ENCODE results near the gene SYT15. TPM values are rescaled to one million over a fixed set of nuclear protein-coding genes. Genes with fewer than 3 reads are reported as not detected.
"Not testable (repeated sequence)": the region's sequence is repeated elsewhere in the genome, so short reads cannot be mapped to it uniquely, and the experiment has no call there.

SYT15 gene
- total RNA-seq, 2 experiments from 2014 or later = 1.1 to 1.4 TPM

- POLR2A ChIA-PET; H3K4me1 Mint-ChIP-seq; ATAC-seq (ENCODE audit: low read depth); H3K27ac Mint-ChIP-seq; H3K4me3 Mint-ChIP-seq; DNase-seq; H3K27me3 Mint-ChIP-seq; H3K9me3 Mint-ChIP-seq; H3K36me3 Mint-ChIP-seq: not testable (repeated sequence)
Measured at GRCh38 chr10:46616227-46616626, 37.3 kb downstream of the SYT15 start.

- H3K36me3 Mint-ChIP-seq; POLR2A ChIA-PET; ATAC-seq (ENCODE audit: low read depth); H3K9me3 Mint-ChIP-seq; H3K27ac Mint-ChIP-seq; H3K4me1 Mint-ChIP-seq; H3K27me3 Mint-ChIP-seq; H3K4me3 Mint-ChIP-seq; DNase-seq: not testable (repeated sequence)
Measured at GRCh38 chr10:46617134-46617533, 38.2 kb downstream of the SYT15 start.

- ATAC-seq (ENCODE audit: low read depth); H3K4me3 Mint-ChIP-seq; H3K27me3 Mint-ChIP-seq; H3K9me3 Mint-ChIP-seq; POLR2A ChIA-PET; H3K4me1 Mint-ChIP-seq; H3K36me3 Mint-ChIP-seq; H3K27ac Mint-ChIP-seq; DNase-seq: not testable (repeated sequence)
Measured at GRCh38 chr10:46617913-46618312, 39.0 kb downstream of the SYT15 start.

- DNase-seq; H3K27me3 Mint-ChIP-seq; H3K4me3 Mint-ChIP-seq; H3K9me3 Mint-ChIP-seq; H3K36me3 Mint-ChIP-seq; POLR2A ChIA-PET; H3K27ac Mint-ChIP-seq; ATAC-seq (ENCODE audit: low read depth); H3K4me1 Mint-ChIP-seq: not testable (repeated sequence)
Measured at GRCh38 chr10:46623899-46624654, 45.1 kb downstream of the SYT15 start.

- H3K9me3 Mint-ChIP-seq; H3K4me3 Mint-ChIP-seq; POLR2A ChIA-PET; H3K27me3 Mint-ChIP-seq; ATAC-seq (ENCODE audit: low read depth); DNase-seq; H3K27ac Mint-ChIP-seq; H3K36me3 Mint-ChIP-seq; H3K4me1 Mint-ChIP-seq: not testable (repeated sequence)
Measured at GRCh38 chr10:46629805-46630204, 50.9 kb downstream of the SYT15 start.

GRCh38 chr10:46630816-46631215, 51.9 kb downstream of the SYT15 start:
- H3K4me1 Mint-ChIP-seq; H3K9me3 Mint-ChIP-seq; H3K27ac Mint-ChIP-seq; H3K36me3 Mint-ChIP-seq; H3K4me3 Mint-ChIP-seq; ATAC-seq (ENCODE audit: low read depth); POLR2A ChIA-PET; DNase-seq; H3K27me3 Mint-ChIP-seq: not testable (repeated sequence)

GRCh38 chr10:46631683-46632082, 52.8 kb downstream of the SYT15 start:
- ATAC-seq (ENCODE audit: low read depth); H3K36me3 Mint-ChIP-seq; H3K4me3 Mint-ChIP-seq: not testable (repeated sequence)

GRCh38 chr10:46634698-46635097, 55.8 kb downstream of the SYT15 start:
- H3K4me3 Mint-ChIP-seq = not testable (repeated sequence)

More at GRCh38 chr10:46631683-46632082, 52.8 kb downstream of the SYT15 start:
- H3K9me3 Mint-ChIP-seq, POLR2A ChIA-PET, DNase-seq, H3K27me3 Mint-ChIP-seq, H3K4me1 Mint-ChIP-seq, H3K27ac Mint-ChIP-seq: not testable (repeated sequence)

GRCh38 chr10:46635364-46635959, 56.5 kb downstream of the SYT15 start:
- POLR2A ChIA-PET, DNase-seq, H3K36me3 Mint-ChIP-seq, H3K4me1 Mint-ChIP-seq, H3K27ac Mint-ChIP-seq, H3K9me3 Mint-ChIP-seq: not testable (repeated sequence)
- Mint-ChIP-seq H3K27me3 (peaks cover 11% of the 10 kb centered on the region), H3K4me3 (peak overlapping the region; percentile 51)
- ATAC-seq (ENCODE audit: low read depth) = peak; percentile 89

More at GRCh38 chr10:46634698-46635097, 55.8 kb downstream of the SYT15 start:
- H3K36me3 Mint-ChIP-seq; POLR2A ChIA-PET; DNase-seq; H3K4me1 Mint-ChIP-seq; ATAC-seq (ENCODE audit: low read depth); H3K9me3 Mint-ChIP-seq; H3K27ac Mint-ChIP-seq; H3K27me3 Mint-ChIP-seq: not testable (repeated sequence)

- DNase-seq; ATAC-seq (ENCODE audit: low read depth); H3K4me1 Mint-ChIP-seq; H3K4me3 Mint-ChIP-seq; H3K9me3 Mint-ChIP-seq; H3K27ac Mint-ChIP-seq; POLR2A ChIA-PET; H3K36me3 Mint-ChIP-seq; H3K27me3 Mint-ChIP-seq: not testable (repeated sequence)
Measured at GRCh38 chr10:46640005-46640404, 61.1 kb downstream of the SYT15 start.

Other genes with a start within 250 kb of the SYT15 start
- under 1 TPM in 1 of 2 experiments, not detected in 1; 0.17 TPM for gene ANXA8L1, start 203.4 kb upstream of the SYT15 start, total RNA-seq
- gene NPY4R, start 113.2 kb upstream of the SYT15 start, total RNA-seq = not detected
- gene GPRIN2, start 22.5 kb upstream of the SYT15 start, total RNA-seq = not detected

Measured in activated naive CD8-positive, alpha-beta T cell treated with anti-CD3 and anti-CD28 coated beads, Interleukin-2, amount 10 ng/mL, durations not matched to agents 7 days and 5 days (primary cell).